Nephron progenitor cell (in vitro differentiated cells): ENCODE measurements around the gene ATP6V0E1.

Experiments
- DNase-seq: peaks from one replicate; pipeline ENCODE4 v3.0.0; 2021
- H3K27ac Mint-ChIP-seq: 2 replicates; pipeline ENCODE4 v1.8.0; 2021; ENCODE audit warnings: mild to moderate bottlenecking, moderate library complexity, mixed read lengths
- H3K27me3 Mint-ChIP-seq: 2 replicates; pipeline ENCODE4 v1.8.0; 2021; ENCODE audit warnings: mild to moderate bottlenecking, low read depth, mixed read lengths; ENCODE audit not compliant: poor library complexity
- H3K36me3 Mint-ChIP-seq: 2 replicates; pipeline ENCODE4 v1.8.0; 2021; ENCODE audit warnings: low read depth, mixed read lengths
- H3K4me1 Mint-ChIP-seq: 2 replicates; pipeline ENCODE4 v1.8.0; 2021; ENCODE audit warnings: mixed read lengths
- H3K4me3 Mint-ChIP-seq: 2 replicates; pipeline ENCODE4 v1.8.0; 2021; ENCODE audit warnings: mild to moderate bottlenecking, moderate library complexity, mixed read lengths
- H3K9me3 Mint-ChIP-seq: 2 replicates; pipeline ENCODE4 v1.8.0; 2021; ENCODE audit warnings: mild to moderate bottlenecking, moderate library complexity, mixed read lengths
- TF ChIP-seq, protein P1 (sequence below): fragments of 200-600 bp; sonication (generic); IDR thresholded peaks from 2 replicates; pipeline ENCODE4 v1.5.0; 2021; ENCODE audit warnings: antibody characterized with exemption

The ATP6V0E1 gene

DNA sequence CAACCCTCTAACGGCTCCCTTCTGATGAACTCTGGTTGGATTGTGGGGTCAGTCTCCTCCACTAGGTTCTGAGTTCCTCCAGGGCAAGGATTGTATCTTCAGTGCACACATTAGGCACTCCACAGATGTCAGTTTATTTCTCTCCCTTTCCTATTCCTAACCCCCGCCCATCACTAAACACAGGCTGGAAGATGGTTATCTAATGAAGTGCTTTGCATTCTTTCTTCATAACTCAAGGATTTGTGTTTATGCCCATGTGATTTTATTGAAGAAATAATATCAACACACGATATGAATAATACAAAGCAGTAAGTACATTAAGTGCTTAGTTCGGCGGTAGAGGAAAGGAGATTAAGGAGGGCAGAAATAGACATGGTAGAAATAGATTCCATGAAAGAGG is 68.2 kb downstream of the ATP6V0E1 start:
- TF ChIP-seq, protein P1, sequence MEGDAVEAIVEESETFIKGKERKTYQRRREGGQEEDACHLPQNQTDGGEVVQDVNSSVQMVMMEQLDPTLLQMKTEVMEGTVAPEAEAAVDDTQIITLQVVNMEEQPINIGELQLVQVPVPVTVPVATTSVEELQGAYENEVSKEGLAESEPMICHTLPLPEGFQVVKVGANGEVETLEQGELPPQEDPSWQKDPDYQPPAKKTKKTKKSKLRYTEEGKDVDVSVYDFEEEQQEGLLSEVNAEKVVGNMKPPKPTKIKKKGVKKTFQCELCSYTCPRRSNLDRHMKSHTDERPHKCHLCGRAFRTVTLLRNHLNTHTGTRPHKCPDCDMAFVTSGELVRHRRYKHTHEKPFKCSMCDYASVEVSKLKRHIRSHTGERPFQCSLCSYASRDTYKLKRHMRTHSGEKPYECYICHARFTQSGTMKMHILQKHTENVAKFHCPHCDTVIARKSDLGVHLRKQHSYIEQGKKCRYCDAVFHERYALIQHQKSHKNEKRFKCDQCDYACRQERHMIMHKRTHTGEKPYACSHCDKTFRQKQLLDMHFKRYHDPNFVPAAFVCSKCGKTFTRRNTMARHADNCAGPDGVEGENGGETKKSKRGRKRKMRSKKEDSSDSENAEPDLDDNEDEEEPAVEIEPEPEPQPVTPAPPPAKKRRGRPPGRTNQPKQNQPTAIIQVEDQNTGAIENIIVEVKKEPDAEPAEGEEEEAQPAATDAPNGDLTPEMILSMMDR = no peak
- DNase-seq = no peak
- Mint-ChIP-seq H3K4me1 (peaks cover 20% of the 10 kb centered on the region), H3K27me3 (peaks cover 58% of the 10 kb centered on the region), H3K4me3 (no peak overlapping the region), H3K27ac (no peak overlapping the region), H3K36me3 (no peaks in the 10 kb centered on the region), H3K9me3 (no peaks in the 10 kb centered on the region)

DNA sequence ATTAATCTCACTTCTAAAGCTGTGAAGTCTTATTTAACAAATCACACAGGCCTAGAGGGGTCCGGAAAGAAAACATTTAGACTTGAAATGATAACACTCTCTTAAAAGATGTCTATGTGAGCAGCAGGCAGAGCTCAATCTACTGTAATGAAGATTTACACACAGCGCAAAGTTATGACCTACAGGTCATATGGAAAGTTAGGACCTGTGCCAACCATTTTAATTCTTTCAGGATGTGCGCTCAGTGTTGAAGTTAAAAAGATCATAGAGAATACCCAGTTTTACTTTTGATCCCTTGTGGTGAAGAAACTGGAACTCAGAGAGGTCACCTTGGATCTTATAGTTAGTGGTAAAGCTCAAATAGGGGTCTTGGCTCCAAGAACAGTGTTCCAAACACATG is 69.5 kb downstream of the ATP6V0E1 start:
- H3K27ac Mint-ChIP-seq = no peak overlapping the region
- DNase-seq = no peak
- no peaks in the 10 kb centered on the region for H3K36me3 Mint-ChIP-seq
- TF ChIP-seq, protein P1 = no peak
- no peaks in the 10 kb centered on the region for H3K9me3 Mint-ChIP-seq
- H3K4me3 Mint-ChIP-seq = no peak overlapping the region
- peaks cover 46% of the 10 kb centered on the region for H3K27me3 Mint-ChIP-seq
- peaks cover 28% of the 10 kb centered on the region for H3K4me1 Mint-ChIP-seq

- Mint-ChIP-seq H3K27me3 (peaks cover 27% of the 10 kb centered on the region), H3K36me3 (no peaks in the 10 kb centered on the region), H3K4me1 (peaks cover 30% of the 10 kb centered on the region), H3K27ac (no peak overlapping the region), H3K4me3 (peak overlapping the region; percentile 94), H3K9me3 (no peaks in the 10 kb centered on the region)
- no peak for DNase-seq
- TF ChIP-seq, protein P1 = no peak
Measured at GRCh38 chr5:173055042-173055721, 71.6 kb downstream of the ATP6V0E1 start.

GRCh38 chr5:173055722-173055982 is 72.1 kb downstream of the ATP6V0E1 start:
- no peaks in the 10 kb centered on the region for H3K36me3 Mint-ChIP-seq
- no peak overlapping the region for H3K27ac Mint-ChIP-seq
- no peaks in the 10 kb centered on the region for H3K9me3 Mint-ChIP-seq
- peak overlapping the region; percentile 94 for H3K4me3 Mint-ChIP-seq
- peaks cover 23% of the 10 kb centered on the region for H3K27me3 Mint-ChIP-seq
- TF ChIP-seq, protein P1 = no peak
- peaks cover 30% of the 10 kb centered on the region for H3K4me1 Mint-ChIP-seq
- no peak for DNase-seq

GRCh38 chr5:173055983-173056782 is 72.6 kb downstream of the ATP6V0E1 start, which contains the start of gene CREBRF:
Gene CREBRF (plus strand): TSS chr5:173056352. CDS start chr5:173080776, 24,424 bp downstream.
- Mint-ChIP-seq H3K4me3 (peak within 1 kb of the TSS; percentile 95), H3K36me3 (no peaks in the 10 kb centered on the region), H3K4me1 (peaks cover 30% of the 10 kb centered on the region), H3K9me3 (no peaks in the 10 kb centered on the region), H3K27ac (peak within 1 kb of the TSS; percentile 100), H3K27me3 (peaks cover 17% of the 10 kb centered on the region)
- peak; percentile 96 for DNase-seq
- TF ChIP-seq, protein P1 = no peak

DNA sequence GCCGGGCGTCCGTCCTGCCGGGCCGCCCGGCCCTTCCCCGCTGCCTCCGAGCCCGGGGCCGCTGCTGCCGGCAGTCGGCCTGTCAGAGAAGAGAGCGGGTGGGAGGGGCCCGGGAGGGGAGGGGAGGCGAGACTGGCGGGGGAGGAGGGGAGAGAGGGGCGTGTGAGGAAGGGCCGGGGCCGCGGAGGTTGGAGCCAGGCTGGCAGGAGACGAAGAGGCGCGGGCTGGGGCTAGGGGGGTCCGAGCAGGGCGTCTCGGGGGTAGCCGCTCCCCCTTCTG is 73.2 kb downstream of the ATP6V0E1 start:
- DNase-seq = peak; percentile 82
- H3K27me3 Mint-ChIP-seq = peaks cover 13% of the 10 kb centered on the region
- TF ChIP-seq, protein P1 = no peak
- no peaks in the 10 kb centered on the region for H3K9me3 Mint-ChIP-seq
- peak overlapping the region; percentile 100 for H3K27ac Mint-ChIP-seq
- peaks cover 30% of the 10 kb centered on the region for H3K4me1 Mint-ChIP-seq
- H3K36me3 Mint-ChIP-seq = no peaks in the 10 kb centered on the region
- H3K4me3 Mint-ChIP-seq = peak overlapping the region; percentile 95
